HG02973 (cell line): ENCODE measurements around the gene STX8.
"Not testable (repeated sequence)": the region's sequence is repeated elsewhere in the genome, so short reads cannot be mapped to it uniquely, and the experiment has no call there.

Experiments used
- ATAC-seq: cut with Tn5 transposase; IDR thresholded peaks from one replicate; pipeline ENCODE4 v1.9.1; 2021; ENCODE audit warnings: moderate library complexity; ENCODE audit not compliant: unreplicated experiment

Gene STX8

GRCh38 chr17:9512323-9513168 is 63.1 kb downstream of the STX8 start:
- ATAC-seq: no peak

GRCh38 chr17:9509236-9509816 is 66.3 kb downstream of the STX8 start:
- no peak for ATAC-seq

GRCh38 chr17:9499041-9499440 is 76.6 kb downstream of the STX8 start:
- no peak for ATAC-seq

DNA sequence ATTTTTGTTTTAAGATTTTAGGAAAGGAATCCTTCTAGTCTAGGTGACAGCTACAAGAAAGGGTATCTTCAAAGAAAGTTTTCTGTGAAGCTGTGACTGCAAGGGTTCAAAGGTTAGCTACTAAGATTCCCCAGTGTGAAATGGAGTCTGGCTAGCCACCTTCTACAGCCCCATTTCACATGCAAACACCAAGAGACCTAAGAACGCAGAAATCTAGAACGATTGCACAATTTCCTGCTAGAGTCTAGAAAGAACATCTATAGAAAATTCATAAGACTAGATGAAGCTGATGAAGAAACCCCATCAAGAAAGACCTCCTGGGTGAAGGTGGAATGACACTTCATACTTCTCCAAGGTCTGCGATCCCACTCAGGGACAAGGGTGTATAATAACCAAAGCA is 77.1 kb downstream of the STX8 start:
- ATAC-seq: no peak

DNA sequence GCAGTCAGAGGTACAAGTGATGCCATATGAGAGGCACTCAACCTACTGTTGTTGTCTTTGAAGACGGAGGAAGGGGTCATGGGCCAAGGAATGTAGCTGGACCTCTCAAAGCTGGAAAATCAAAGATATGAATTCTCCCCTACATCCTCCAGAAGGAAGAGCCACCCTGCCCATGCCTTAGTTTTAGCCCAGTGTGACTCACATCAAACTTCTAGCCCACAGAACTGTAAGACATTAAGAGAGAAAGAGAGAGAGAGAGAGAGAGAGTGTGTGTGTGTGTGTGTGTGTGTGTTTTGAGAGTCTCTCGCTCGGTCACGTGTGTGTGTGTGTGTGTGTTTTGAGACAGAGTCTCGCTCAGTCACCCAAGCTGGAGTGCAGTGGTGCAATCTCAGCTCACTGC is 87.1 kb downstream of the STX8 start:
- no peak for ATAC-seq

DNA sequence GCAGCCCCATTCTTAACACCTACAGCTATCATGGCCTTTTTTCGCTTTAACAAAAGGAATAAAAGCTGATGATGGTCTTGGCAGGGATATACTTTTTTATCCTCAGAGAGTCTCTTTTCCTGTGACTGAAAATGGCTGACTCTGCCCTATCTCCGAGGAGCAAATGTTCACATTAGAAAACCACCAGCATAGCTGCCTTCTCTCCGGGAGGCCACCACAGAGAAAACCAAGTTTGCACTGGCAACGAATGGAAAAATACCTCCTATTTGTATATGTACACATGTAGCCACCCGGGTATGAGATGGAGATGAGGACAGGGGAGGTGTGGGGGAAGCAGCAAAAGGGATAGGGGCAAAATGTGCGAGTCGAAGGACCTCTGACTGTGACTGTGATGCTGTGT is 88.2 kb downstream of the STX8 start:
- no peak for ATAC-seq

DNA sequence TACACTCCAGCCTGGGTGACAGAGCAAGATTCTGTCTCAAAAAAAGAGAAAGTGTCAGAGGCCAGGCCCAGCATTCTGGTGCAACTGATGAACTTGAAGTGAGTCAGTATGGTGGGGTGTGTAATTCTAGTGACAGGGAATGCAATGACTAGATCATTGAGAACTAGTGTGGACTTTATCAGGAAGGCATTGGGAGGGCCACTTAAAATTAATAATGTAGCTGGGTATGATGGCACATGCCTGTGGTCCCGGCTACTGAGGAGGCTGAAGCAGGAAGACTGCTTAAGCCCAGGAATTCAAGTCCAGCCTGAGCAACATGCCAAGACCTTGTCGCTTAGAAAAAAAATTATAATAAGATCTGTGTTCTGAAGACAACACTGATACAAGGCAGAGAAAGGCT is 90.8 kb downstream of the STX8 start:
- no peak for ATAC-seq

GRCh38 chr17:9479964-9480363 is 95.7 kb downstream of the STX8 start:
- no peak for ATAC-seq

- ATAC-seq: no peak
Measured at GRCh38 chr17:9478889-9479288, 96.7 kb downstream of the STX8 start.

GRCh38 chr17:9475101-9475658 is 100.4 kb downstream of the STX8 start:
- no peak for ATAC-seq

DNA sequence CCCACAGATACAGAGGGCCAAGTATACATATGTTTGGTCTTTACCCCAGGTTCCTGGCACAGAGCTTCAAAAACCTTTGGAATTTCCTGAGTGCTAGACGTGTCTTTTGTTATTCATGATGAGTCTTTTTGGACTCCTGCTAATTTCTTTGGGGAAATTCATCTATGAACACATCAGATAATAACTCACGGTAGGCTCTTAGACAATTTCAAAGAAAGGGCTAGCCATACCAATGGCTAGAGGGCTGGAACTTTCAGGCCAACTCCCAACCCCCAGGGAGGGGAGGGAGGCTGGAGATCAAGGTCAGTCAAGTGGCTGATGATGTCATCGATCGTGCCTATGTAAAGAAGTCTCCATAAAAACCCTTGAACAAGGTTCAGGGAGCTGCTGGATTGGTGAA is 101.9 kb downstream of the STX8 start:
- no peak for ATAC-seq

DNA sequence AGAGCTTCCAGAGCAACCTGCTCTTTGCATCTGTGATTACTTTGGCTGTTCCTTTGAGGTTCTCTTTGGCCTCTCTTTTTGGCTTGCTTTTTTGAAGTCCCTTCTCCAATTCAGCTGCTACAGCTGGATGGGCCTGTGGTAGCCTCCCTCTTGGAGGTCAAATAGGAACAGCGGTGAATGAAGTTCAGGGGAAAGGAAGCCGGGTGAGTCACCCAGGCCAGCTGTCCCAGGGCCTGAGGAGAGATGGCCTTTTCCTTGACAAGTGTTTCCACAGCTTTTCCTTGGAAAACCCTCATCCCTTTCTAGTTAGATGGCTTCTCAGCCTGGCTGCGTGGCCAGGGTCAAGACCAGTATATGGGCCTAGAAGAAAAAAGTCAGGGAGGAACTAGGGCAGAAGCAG is 103.1 kb downstream of the STX8 start:
- ATAC-seq: no peak

DNA sequence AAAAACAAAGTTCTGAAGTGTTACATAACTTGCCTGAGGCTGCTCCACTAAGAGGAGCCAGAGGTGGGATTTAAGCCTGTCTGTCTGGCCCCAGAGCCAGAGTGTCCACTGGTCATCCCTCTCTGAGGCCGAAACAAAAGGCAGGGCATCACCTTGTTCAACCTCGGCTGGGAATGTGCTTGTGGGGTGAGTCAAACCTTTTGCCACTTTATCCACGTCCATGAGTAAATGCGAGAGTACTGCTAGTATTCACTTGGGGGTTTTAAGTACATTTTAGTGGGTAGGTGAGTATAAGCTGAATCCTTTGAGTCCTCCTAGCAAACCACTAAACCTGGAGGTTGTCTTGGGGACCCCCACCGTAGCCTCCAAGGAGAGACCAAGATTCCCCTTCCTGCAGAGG is 103.5 kb downstream of the STX8 start:
- no peak for ATAC-seq

DNA sequence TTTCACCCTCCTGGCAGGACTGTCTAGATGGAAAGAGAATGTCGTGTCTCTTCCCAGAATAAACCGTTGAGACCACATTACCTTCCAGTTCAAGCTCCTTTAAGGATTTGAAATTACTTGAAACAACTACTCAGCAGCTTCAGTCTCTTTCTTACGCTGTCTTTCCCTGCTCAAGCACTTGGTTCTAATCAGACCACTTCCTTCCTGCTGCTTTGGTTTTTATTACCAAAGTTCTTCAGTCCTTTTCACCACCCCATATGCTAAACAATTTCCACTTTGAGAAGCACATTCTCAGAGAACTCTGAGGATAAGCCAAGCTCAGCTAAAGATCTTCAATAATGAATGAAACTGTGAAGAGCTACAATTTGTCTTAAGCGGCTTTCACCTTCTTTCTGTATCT is 105.4 kb downstream of the STX8 start:
- ATAC-seq: no peak

DNA sequence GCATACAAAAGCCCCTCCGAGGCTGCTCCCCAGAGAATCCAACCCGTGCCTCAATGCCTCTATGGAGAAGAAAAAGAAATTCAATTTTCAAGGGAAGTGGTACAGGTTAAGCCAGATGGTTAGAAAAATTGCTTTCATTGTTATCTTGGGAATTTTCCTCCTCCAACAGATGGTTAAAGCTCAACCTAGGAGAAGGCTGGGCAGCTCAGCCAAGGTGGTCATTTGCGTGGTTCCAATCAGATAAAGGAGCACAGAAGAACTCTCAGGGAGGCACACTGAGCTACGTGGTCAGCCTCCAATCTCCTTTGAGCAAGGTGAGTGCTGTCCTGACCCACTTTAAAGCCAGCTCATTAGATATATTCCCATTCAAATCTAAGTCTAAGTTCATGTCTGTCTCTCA is 106.7 kb downstream of the STX8 start:
- ATAC-seq: no peak

- ATAC-seq: no peak
Measured at GRCh38 chr17:9468532-9468931, 107.1 kb downstream of the STX8 start.

GRCh38 chr17:9467518-9467917 is 108.1 kb downstream of the STX8 start:
- no peak for ATAC-seq

DNA sequence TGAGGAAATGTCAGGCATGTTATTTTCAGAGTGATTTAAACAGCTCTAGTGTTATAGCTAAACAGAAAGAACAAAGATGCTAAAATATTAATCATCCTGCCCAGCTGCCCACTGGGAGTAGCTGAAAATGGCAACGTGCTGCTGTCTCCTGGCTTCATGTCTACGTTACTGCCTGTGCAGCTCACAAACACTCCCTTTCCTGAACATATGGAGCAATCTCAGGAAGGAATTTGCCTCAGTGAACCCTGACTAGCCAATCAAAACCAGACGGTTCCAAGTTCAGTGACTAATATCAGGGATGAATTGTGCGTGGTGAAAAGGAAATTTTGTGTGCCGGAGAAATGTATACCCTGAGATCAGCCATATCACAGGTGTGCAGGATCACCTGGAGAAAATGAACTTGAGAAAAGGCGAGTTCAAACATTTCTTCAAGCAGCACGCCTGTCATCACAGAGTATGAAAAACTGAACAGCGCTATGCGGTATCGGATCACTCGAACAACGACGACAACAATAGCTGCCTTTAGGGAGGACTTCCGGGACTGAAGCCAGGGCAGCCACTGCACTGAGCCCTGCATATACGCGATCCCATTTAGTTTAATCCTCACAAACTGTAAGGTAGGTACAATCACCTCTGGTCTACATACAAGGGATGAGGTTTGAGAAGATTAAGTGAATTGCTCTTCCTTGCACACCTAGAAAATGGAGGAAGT is 110.3 kb downstream of the STX8 start:
- ATAC-seq: no peak

DNA sequence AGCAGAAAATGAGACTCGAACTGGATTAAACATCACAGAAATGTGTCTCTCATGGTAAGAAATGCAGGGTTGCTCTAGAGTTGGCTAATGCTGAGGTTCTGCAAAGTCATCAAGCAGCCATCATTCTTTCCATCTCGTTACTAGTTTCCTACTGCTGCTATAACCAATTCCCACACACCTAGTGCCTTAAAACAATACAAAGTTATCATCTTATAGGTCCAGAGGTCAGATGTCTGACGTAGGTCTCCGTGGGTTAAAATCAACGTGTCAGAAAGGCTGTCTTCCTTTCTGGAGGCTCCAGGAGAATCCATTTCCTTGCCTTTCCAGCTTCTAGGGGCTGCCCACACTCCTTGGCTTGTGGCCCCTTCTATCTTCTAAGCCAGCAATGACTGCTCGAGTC is 118.6 kb downstream of the STX8 start:
- ATAC-seq: no peak

DNA sequence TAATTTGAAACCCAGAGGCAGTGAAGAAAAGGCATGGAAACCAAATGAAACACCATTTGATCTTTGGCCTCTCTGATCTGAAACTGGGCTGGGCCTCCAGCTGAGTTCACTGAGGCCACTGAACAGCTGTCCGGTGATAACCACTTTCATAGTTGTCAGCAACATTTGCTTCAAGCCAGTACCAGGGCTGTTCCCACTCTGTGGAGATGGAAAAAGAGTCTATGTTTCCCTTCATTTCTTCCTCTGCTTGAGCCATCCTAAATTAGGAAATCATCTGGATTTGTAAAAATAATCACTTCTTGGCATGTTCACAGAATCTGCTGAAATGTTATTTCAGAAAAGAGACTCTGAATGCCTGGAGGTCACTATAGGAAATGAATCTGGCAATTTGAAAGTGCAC is 119.3 kb downstream of the STX8 start:
- ATAC-seq: no peak

- ATAC-seq: no peak
Measured at GRCh38 chr17:9451934-9452333, 123.7 kb downstream of the STX8 start.

- not testable (repeated sequence) for ATAC-seq
Measured at GRCh38 chr17:9447298-9447697, 128.3 kb downstream of the STX8 start.
